Hindlimb muscle (tissue), 1 donor: ENCODE measurements around the gene PIP5K1B. TPM values are rescaled to one million over a fixed set of nuclear protein-coding genes. Genes with fewer than 3 reads are reported as not detected.
"Not testable (repeated sequence)": the region's sequence is repeated elsewhere in the genome, so short reads cannot be mapped to it uniquely, and the experiment has no call there.

Experiments used
- DNase-seq: peaks from one replicate; pipeline ENCODE4 v3.0.0-alpha.2; 2013
- polyA plus RNA-seq: library from polyadenylated mRNA; unstranded; fragments of 120-200 nt; gene quantifications from one replicate; pipeline ENCODE4 v1.2.1, GENCODE V29; 2013; ENCODE audit not compliant: insufficient read length

PIP5K1B gene
- polyA plus RNA-seq = 1.7 TPM

GRCh38 chr9:68704814-68705530, at the start of gene PIP5K1B:
Gene PIP5K1B, plus strand, starts transcription at chr9:68705240. Its CDS starts 117,375 bp downstream, at chr9:68822615.
- DNase-seq = peak; percentile 65

GRCh38 chr9:68664036-68664435, 41.0 kb upstream of the PIP5K1B start:
- DNase-seq = no peak

DNA sequence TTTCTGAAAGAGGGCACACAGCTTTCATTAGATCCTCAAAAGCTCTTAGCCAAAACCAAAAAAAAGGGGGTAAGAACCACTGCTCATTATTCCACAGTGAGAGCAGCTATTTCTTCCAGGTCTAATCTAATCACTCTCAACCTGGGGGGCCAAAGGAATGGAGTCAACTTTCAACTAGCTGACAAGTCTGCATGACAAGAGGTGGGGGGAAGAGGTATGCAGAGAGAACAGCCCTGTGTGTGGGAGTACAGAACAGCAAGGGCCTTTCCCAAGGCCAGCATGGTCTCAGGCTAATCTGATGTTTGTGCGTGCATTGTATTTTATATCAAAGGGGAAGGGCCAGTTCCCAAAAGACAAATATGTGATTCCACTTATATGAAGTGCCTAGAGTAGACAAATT, 36.9 kb upstream of the PIP5K1B start:
- no peak for DNase-seq

- peak; percentile 12 for DNase-seq
Measured at GRCh38 chr9:68669218-68669617, 35.8 kb upstream of the PIP5K1B start.

DNA sequence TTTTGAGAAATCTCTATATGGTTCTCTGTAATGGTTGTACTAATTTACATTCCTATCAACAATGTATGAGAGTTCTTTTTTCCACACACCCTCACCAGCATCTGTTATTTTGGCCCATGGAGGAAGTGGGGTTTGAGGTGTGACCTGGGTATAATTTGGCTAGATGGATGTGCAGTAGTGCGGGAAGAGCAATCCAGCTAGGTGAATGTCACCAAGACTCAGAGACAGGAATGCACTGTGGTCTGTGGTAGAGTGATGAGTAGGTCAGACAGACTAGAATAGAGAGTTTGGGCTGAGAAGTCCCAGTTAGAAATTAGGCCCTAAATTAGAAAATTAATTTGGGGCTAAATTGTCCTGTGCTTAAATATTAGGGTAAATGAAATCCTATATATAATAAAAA, 32.8 kb upstream of the PIP5K1B start:
- DNase-seq = no peak

GRCh38 chr9:68672625-68673024, 32.4 kb upstream of the PIP5K1B start:
- DNase-seq = no peak

GRCh38 chr9:68678430-68678829, 26.6 kb upstream of the PIP5K1B start:
- no peak for DNase-seq

- no peak for DNase-seq
Measured at GRCh38 chr9:68683433-68683832, 21.6 kb upstream of the PIP5K1B start.

GRCh38 chr9:68685213-68685612, 19.8 kb upstream of the PIP5K1B start:
- no peak for DNase-seq

DNA sequence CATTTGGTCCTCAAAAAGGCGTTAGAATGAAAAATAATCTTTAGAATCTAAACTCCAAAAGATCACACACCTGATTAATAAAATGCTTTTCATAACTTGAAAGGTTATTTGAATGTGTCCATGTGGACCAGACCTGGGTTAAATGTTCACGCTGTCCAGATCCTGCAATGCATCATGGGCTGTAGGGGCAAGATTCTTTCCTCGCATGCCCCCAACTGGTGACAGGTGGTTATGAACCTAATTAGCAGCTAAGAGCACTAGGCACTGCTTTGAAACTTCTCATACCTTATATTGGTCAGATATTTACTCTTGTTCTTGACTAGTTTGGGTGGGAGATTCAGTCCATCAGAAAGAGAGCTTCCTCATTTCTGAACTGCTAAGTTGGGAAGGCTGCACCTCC, 19.3 kb upstream of the PIP5K1B start:
- no peak for DNase-seq

DNA sequence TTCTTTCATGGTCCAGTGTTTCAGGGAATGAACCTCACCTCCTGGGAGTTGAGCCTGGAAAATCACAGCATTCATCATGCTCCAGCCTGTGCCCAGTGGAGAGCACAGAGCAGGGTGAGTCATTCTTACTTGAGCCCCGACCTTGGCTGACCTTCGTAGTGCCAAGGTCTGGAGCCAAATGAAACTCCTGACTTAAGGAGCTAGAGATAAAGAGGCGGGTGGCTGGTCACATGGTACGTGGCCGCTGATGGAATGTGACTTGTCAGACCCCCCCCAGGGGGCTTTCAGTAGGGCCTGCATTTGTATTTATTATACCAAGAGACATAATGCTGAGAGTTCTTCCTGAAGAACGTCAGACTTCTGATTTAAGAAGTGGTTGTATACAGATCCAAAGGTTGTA, 15.0 kb upstream of the PIP5K1B start:
- DNase-seq = no peak

DNA sequence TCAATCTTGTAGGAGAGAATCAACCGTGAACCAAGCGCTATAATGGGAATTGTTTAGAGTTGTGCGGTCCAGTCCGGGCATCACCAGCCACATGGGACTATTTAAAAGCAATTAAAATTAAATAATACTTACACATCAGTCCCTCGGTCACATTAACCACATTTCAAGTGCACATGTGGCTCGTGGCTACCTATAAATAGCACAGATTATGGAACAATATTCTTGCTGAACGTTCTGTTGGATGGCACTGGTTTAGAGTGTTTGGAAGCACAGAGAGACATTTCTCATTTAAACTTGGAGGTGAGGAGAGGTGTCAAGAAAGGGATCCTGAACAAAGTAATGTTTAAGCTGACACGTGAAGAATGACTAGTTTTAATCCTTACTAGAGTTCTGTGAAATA, 12.5 kb upstream of the PIP5K1B start:
- DNase-seq = no peak

DNA sequence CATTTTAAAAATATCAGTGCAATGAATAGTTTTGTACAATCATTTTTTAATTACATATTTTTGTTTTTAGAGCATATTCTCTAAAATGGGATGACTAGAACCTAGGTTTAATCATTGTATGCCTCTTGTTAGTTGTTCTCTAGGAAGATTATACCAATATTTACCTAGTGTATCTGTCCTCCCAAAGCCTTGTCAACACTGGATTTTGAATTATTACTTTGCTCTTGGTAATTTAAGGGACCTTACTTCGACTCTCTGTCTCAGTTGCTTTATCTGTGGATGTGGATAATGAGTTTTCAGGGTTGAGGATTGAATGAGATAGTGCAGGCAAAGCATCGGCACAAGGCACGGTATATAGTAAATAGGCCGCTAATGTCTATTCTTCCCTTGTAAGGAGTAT, 10.9 kb upstream of the PIP5K1B start:
- no peak for DNase-seq

- DNase-seq = no peak
Measured at GRCh38 chr9:68697851-68698250, 7.2 kb upstream of the PIP5K1B start.

DNA sequence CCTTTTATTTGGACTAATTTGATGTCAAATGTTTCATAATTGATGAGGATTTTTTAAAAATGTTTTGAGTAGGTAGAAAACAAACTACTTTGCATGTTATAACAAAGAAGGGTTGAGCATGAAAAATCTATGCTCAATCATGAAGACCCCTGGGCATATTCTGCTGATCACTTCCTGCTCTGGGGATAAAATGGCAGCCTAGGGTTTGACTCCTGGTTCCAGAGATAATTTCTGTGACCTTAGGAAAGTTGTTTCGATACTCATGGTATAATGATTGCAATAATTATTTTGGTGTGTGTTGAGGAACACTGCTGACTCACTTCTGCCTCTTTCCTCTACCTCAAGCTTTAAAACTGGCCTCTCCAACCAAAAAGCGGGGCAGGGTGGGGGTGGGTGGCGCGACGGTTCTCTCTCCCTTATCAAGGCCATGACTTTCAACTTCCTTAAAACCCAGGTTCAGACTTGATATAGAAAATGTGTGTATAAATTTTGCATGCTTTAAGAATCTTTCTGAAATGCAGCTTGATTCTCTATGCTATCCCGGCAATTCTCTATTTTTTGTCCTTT, 6.0 kb upstream of the PIP5K1B start:
- no peak for DNase-seq

DNA sequence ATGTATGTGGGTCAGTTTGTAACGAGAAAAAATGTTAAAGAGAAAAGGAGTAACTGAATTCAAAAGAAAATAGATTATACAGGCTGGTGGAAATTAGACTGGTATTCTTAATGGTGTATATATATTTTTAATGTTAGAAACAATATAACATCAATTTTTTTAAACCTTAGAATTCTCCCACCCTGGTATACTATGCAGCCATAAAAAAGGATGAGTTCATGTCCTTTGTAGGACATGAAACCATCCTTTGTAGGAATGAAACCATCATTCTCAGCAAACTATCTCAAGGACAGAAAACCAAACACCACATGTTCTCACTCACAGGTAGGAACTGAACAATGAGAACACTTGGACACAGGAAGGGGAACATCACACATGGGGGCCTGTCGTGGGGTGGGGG, 5.4 kb upstream of the PIP5K1B start:
- not testable (repeated sequence) for DNase-seq

DNA sequence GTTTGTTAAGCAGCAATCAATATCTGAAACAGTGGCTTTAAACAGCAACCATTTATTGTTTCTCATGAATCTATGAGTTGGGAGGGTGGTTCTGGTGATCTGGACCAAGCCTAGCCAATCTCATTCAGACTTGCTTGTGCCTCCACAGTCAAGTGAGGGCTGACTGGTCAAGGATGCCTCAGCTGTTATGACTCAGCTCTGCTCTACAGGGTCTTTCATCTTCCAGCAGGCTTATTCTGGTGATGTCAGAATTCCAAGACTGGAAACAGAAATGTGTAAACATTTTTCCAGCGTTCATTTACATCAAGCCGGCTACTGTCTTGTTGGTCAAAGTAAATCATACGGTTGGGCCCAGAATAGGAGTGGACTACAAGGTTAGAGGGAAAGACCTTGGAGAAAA, 2.5 kb upstream of the PIP5K1B start:
- no peak for DNase-seq

GRCh38 chr9:68703672-68704071, 1.4 kb upstream of the PIP5K1B start:
- no peak for DNase-seq

GRCh38 chr9:68704498-68704813, 584 bp upstream of the PIP5K1B start:
- DNase-seq = no peak

GRCh38 chr9:68705531-68706362, 707 bp downstream of the PIP5K1B start:
- peak; percentile 8 for DNase-seq

DNA sequence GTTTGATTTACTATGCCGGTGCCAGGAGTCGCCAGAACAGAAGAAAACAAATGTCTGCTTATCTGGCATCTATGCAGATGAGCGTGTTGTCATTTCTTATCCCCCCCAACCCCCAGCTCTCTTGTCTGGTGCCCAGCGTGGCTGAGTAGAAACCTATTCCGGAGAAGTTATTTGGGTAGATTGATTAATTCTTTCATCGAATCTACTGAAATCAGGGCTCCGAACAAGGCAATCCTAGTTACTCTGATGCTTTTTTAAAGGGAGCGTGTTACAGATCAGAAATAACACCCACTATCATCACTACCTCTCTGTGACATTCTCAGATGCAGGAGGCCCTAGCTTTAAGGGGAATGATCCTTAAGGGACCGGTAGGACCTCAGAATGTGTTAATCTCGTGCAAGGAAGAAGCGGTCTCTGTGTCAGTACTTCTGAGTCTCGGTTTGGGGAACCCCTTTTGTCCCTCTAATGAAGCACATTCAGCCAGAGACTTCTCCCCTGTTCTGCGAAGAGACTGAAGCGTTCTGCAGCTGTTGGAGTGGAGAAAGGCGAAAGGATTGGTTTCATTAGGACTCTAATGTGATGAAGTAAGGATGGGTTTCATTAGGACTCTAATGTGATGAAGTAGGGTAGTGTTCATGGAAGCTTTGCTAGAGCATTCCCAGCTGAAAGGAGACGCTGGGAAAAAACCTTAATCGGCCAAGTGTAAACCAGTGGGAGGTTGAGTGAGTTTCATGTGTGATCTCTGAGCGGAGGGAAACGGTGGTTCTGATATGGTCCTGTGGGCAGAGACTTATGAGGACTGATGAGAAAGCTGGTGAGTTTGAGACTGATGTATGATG, 1.5 kb downstream of the PIP5K1B start:
- DNase-seq = no peak

DNA sequence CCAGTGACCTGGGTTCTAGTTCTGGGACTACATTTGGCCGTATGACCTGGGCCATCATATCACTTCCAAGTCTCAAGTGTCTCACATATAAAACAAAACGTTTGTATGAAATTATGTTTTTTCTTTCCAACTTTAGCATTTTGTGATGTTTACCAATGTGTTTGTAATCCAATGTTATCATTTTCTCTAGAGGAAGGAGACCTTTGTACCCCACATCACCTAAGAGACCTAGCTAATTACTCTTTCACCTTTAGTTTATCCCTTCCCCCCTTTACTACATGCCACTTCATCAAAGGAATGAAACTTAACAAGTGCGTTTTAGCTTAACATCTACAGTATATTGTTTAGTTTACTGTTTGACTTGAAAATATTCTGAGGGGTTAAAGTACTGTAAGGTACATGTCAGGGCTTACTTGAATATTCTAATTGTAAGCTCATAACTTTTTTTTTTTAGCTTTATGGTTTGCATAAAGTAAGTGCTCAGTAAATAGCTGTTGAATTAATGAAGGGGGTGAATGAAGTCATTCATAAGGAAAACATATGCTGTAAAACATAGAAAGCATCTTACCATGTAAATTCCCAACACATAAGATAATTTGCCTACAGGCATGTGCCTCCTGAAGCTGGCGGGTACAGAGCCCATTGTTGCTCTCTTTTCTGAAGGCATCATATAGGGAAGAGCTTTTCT, 2.9 kb downstream of the PIP5K1B start:
- DNase-seq = no peak
